ENCODE measurements around the gene ZMYM2.
"Not testable (repeated sequence)": the region's sequence is repeated elsewhere in the genome, so short reads cannot be mapped to it uniquely, and the experiment has no call there.

The ZMYM2 gene

GRCh38 chr13:19982447-19983043 lies 24.0 kb downstream of the ZMYM2 start:
- DNase-seq (ENCODE audit: low read depth, low spot score) = no peak

- DNase-seq (ENCODE audit: low read depth, low spot score) = peak; percentile 65
Measured at GRCh38 chr13:19984430-19985218, 26.1 kb downstream of the ZMYM2 start.

- DNase-seq (ENCODE audit: low read depth, low spot score) = no peak
Measured at GRCh38 chr13:19985219-19985556, 26.7 kb downstream of the ZMYM2 start.

GRCh38 chr13:19991531-19991930 lies 33.0 kb downstream of the ZMYM2 start:
- DNase-seq (ENCODE audit: low read depth, low spot score) = no peak

GRCh38 chr13:19993024-19993423 lies 34.5 kb downstream of the ZMYM2 start:
- DNase-seq (ENCODE audit: low read depth, low spot score) = no peak

GRCh38 chr13:19998960-19999359 lies 40.4 kb downstream of the ZMYM2 start:
- no peak for DNase-seq (ENCODE audit: low read depth, low spot score)

GRCh38 chr13:20000062-20000552 lies 41.6 kb downstream of the ZMYM2 start:
- DNase-seq (ENCODE audit: low read depth, low spot score) = no peak

- DNase-seq (ENCODE audit: low read depth, low spot score) = no peak
Measured at GRCh38 chr13:20001366-20002190, 43.1 kb downstream of the ZMYM2 start.

GRCh38 chr13:20002787-20003186 lies 44.3 kb downstream of the ZMYM2 start:
- DNase-seq (ENCODE audit: low read depth, low spot score) = no peak

GRCh38 chr13:20006206-20006605 lies 47.7 kb downstream of the ZMYM2 start:
- DNase-seq (ENCODE audit: low read depth, low spot score) = peak; percentile 11

GRCh38 chr13:20015763-20016162 lies 57.2 kb downstream of the ZMYM2 start:
- DNase-seq (ENCODE audit: low read depth, low spot score) = no peak

- no peak for DNase-seq (ENCODE audit: low read depth, low spot score)
Measured at GRCh38 chr13:20016649-20017364, 58.3 kb downstream of the ZMYM2 start.

- no peak for DNase-seq (ENCODE audit: low read depth, low spot score)
Measured at GRCh38 chr13:20017365-20017711, 58.8 kb downstream of the ZMYM2 start.

GRCh38 chr13:20019043-20019442 lies 60.5 kb downstream of the ZMYM2 start:
- no peak for DNase-seq (ENCODE audit: low read depth, low spot score)

GRCh38 chr13:20024702-20025101 lies 66.2 kb downstream of the ZMYM2 start:
- DNase-seq (ENCODE audit: low read depth, low spot score) = no peak

- no peak for DNase-seq (ENCODE audit: low read depth, low spot score)
Measured at GRCh38 chr13:20028953-20029352, 70.4 kb downstream of the ZMYM2 start.

GRCh38 chr13:20033486-20033885 lies 75.0 kb downstream of the ZMYM2 start:
- DNase-seq (ENCODE audit: low read depth, low spot score) = no peak

- DNase-seq (ENCODE audit: low read depth, low spot score) = no peak
Measured at GRCh38 chr13:20035130-20035529, 76.6 kb downstream of the ZMYM2 start.

GRCh38 chr13:20037908-20038307 lies 79.4 kb downstream of the ZMYM2 start:
- DNase-seq (ENCODE audit: low read depth, low spot score) = no peak

- DNase-seq (ENCODE audit: low read depth, low spot score) = not testable (repeated sequence)
Measured at GRCh38 chr13:20042603-20043002, 84.1 kb downstream of the ZMYM2 start.

- DNase-seq (ENCODE audit: low read depth, low spot score) = no peak
Measured at GRCh38 chr13:20043207-20043925, 84.8 kb downstream of the ZMYM2 start.

Measured in astrocyte of the hippocampus (primary cell).